HFF-Myc (cell line): ENCODE results near the gene NELL2.

Source experiments
- DNase-seq: peaks from one replicate; pipeline ENCODE4 v3.0.0-alpha.2; 2011; ENCODE audit warnings: low read depth; ENCODE audit errors: extremely low read depth
- H3K4me3 ChIP-seq: replicated peaks from 2 replicates; pipeline ENCODE4 v1.5.1; 2011; ENCODE audit warnings: low read depth, mild to moderate bottlenecking, control low read depth, low read length
- CTCF ChIP-seq: IDR thresholded peaks from 2 replicates; pipeline ENCODE4 v1.5.1; 2012; ENCODE audit warnings: mild to moderate bottlenecking, low read depth, low read length, control low read depth; ENCODE audit errors: missing control alignments

Gene NELL2

GRCh38 chr12:44558340-44559100 lies 317.6 kb downstream of the NELL2 start:
- H3K4me3 ChIP-seq, result no peak overlapping the region
- DNase-seq, result no peak
- TF ChIP-seq CTCF, result no peak

- no peak overlapping the region for H3K4me3 ChIP-seq
- DNase-seq, result no peak
- TF ChIP-seq CTCF, result no peak
Measured at GRCh38 chr12:44555454-44555853, 320.7 kb downstream of the NELL2 start.

GRCh38 chr12:44551631-44552030 lies 324.5 kb downstream of the NELL2 start:
- no peak overlapping the region for H3K4me3 ChIP-seq
- no peak for TF ChIP-seq CTCF

DNA sequence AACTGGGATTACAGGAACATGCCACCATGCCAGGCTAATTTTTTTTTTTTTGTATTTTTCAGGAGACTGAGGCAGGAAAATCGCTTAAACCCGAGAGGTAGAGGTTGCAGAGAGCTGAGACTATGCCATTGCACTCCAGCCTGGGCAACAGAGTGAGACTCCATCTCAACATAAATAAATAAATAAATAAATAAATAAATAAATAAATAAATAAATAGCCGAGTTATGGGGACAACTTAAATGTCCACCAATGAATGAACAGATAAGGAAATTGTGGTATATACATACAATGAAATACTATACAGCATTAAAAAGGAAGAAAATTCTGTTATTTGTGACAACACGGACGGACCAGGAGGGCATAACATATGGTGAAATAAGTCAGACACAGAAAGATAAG lies 325.7 kb downstream of the NELL2 start:
- DNase-seq, result no peak
- no peak for TF ChIP-seq CTCF
- no peak overlapping the region for H3K4me3 ChIP-seq

More at GRCh38 chr12:44551631-44552030, 324.5 kb downstream of the NELL2 start:
- no peak for DNase-seq

DNA sequence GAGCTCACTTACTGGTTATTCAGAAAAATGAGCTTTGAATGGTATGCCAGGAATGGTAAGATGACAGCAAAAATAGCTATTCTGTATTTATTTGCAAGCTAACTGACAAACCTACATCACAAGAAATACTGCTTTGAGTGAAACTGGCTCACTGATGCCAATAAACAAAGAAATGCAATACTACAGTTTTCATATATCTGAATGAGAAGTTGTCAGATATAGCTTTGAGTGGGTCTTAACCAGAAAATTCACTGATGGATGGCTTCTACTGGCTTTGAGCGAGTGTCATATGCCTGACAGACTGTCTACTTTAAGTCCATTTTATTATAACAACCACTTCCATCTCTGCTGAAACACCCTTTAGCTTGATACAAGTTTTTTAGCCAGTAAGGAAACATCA lies 330.1 kb downstream of the NELL2 start:
- TF ChIP-seq CTCF, result no peak
- DNase-seq, result no peak
- no peak overlapping the region for H3K4me3 ChIP-seq

DNA sequence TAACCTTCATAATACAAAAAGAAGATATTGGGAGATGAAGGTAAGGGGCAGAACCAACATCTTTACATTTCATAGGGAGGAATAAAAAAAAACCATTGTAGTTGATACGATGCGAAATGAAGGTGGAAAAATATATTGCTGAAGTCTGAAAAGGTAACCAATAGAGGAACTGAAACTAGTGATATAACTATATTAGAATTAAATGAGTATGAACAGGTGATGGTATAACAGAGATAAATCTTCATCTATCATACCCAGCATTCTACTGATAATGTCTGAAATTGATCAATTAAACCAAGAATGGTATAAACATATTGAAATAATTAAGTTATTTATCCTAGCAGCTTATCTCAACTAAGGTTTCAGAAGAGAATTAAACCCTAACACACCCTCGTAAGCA lies 332.1 kb downstream of the NELL2 start:
- no peak for TF ChIP-seq CTCF
- H3K4me3 ChIP-seq, result no peak overlapping the region
- DNase-seq, result no peak

GRCh38 chr12:44542716-44543115 lies 333.4 kb downstream of the NELL2 start:
- no peak overlapping the region for H3K4me3 ChIP-seq
- no peak for DNase-seq
- TF ChIP-seq CTCF, result no peak
